ENCODE results near the gene MAMDC2. TPM values are rescaled to one million over a fixed set of nuclear protein-coding genes. Genes with fewer than 3 reads are reported as not detected.

MAMDC2 gene
- total and polyA plus RNA-seq, 2 of the 4 experiments (the other 2 are of a cell fraction) = 5.0 to 5.2 TPM

- H2AK9ac ChIP-seq (replicated peaks; ENCODE audit: low read depth, low read length, poor library complexity) = no peak overlapping the region
- H3K79me1 ChIP-seq (ENCODE audit: low read depth in 1 of 2, low read length in 2 of 2) = peaks cover 0 to 6% of the 10 kb centered on the region in 2 experiments; a peak in 2 of 4 replicates
- no peak overlapping the region for H3K9ac ChIP-seq (ENCODE audit: low read depth, low read length)
- no TSS peak for BruUV-seq (replicated peaks)
- no peak overlapping the region for H4K8ac ChIP-seq (ENCODE audit: low read depth in 2 of 2, low read length in 2 of 2)
- in situ Hi-C loops (cut with MboI; ENCODE audit: low sequenced_read_pairs) (no loop called here), intact Hi-C loops (cut with micrococcal nuclease) (no loop called here), dilution Hi-C loops (cut with HindIII; ENCODE audit: low sequenced_read_pairs, unreplicated experiment) (no loop called here)
- H3K18ac ChIP-seq (ENCODE audit: low read depth, low read length) = no peak overlapping the region
- ATAC-seq (ENCODE audit: low read depth) = peak; percentile 85
- ChIA-PET CTCF (interaction anchor here (0.8 kb wide), 1 partner anchor 58 kb away, joined by 3 read pairs; no protein-coding TSS in a partner anchor), POLR2A (ENCODE audit: unreplicated experiment) (no interaction called here)
- no peak overlapping the region for H3K27ac ChIP-seq (ENCODE audit: insufficient read depth, low read length)
- no peak overlapping the region for H3K4me3 ChIP-seq (ENCODE audit: insufficient read depth, low read depth, low read length)
- H4K5ac ChIP-seq (ENCODE audit: low read depth, low read length) = no peak overlapping the region
- H2BK15ac ChIP-seq (ENCODE audit: low read depth, low read length) = no peak overlapping the region
- no peak overlapping the region for H2BK120ac ChIP-seq (ENCODE audit: low read depth, low read length)
- H3K9me1 ChIP-seq (ENCODE audit: insufficient read depth, low read length) = 0 out of 2 replicates have a peak, but pooled peaks cover 9% of the 10 kb centered on the region
- no peaks in the 10 kb centered on the region for H4K20me1 ChIP-seq (ENCODE audit: insufficient read depth, low read length)
- H2BK5ac ChIP-seq (ENCODE audit: low read depth, low read length, poor library complexity, severe bottlenecking) = no peak overlapping the region
- H3K4ac ChIP-seq (ENCODE audit: low read depth, low read length) = no peak overlapping the region
- H3K36me3 ChIP-seq (ENCODE audit: control insufficient read depth, insufficient read depth, low read length) = no peaks in the 10 kb centered on the region
- H3K23ac ChIP-seq (ENCODE audit: low read depth, low read length) = no peak overlapping the region
- no peak overlapping the region for H4K91ac ChIP-seq (ENCODE audit: insufficient read depth, low read depth, low read length)
- no peak overlapping the region for H2BK20ac ChIP-seq (ENCODE audit: low read depth, low read length)
- H3K56ac ChIP-seq (ENCODE audit: extremely low read depth, insufficient read depth, low read length) = no peak overlapping the region
- H3K4me2 ChIP-seq (ENCODE audit: low read depth, low read length) = no peak overlapping the region
- DNase-seq = peak; percentile 87
- H3K4me1 ChIP-seq (ENCODE audit: control insufficient read depth, insufficient read depth, low read length) = peaks cover 2% of the 10 kb centered on the region
- H2AFZ ChIP-seq (replicated peaks; ENCODE audit: low read length, poor library complexity) = no peak overlapping the region
- no peaks in the 10 kb centered on the region for H3K27me3 ChIP-seq (ENCODE audit: control insufficient read depth, insufficient read depth, low read length)
- no CpG with 5 or more reads among the region's 1 CpG for WGBS, 2 experiments (ENCODE audit: extremely low coverage in 2 of 2, insufficient read length in 1 of 2)
- no peaks in the 10 kb centered on the region for H3K9me3 ChIP-seq (ENCODE audit: control insufficient read depth, insufficient read depth, low read length)
- TF ChIP-seq RFX5 (IDR thresholded peaks at IDR 0.05; ENCODE audit: low read depth, low read length) = no peak
- TF ChIP-seq CTCF (conservative IDR thresholded peaks at IDR 0.05; ENCODE audit: low read depth, low read length) = no peak
- TF ChIP-seq CHD1 (IDR thresholded peaks at IDR 0.05; ENCODE audit: low read depth, low read length) = no peak
- no peak for TF ChIP-seq POLR2A (IDR thresholded peaks at IDR 0.05; ENCODE audit: low read depth, low read length)
- no peak for TF ChIP-seq MAFK (IDR thresholded peaks at IDR 0.05; ENCODE audit: low read depth, low read length)
- no peak for TF ChIP-seq BHLHE40 (IDR thresholded peaks at IDR 0.05; ENCODE audit: low read depth, low read length)
- TF ChIP-seq RCOR1 (IDR thresholded peaks at IDR 0.05; ENCODE audit: insufficient replicate concordance, low read length) = no peak
- TF ChIP-seq RAD21 (IDR thresholded peaks at IDR 0.05; ENCODE audit: low read length) = no peak
- TF ChIP-seq SMC3 (IDR thresholded peaks at IDR 0.05; ENCODE audit: low read depth, low read length) = no peak
- TF ChIP-seq USF2 (IDR thresholded peaks at IDR 0.05; ENCODE audit: low read depth, low read length) = no peak
- TF ChIP-seq NFE2L2 (IDR thresholded peaks at IDR 0.05; ENCODE audit: low read depth, low read length) = no peak
- no peak for TF ChIP-seq ELK1 (IDR thresholded peaks at IDR 0.05; ENCODE audit: borderline replicate concordance, low read depth, low read length)
- TF ChIP-seq MAZ (IDR thresholded peaks at IDR 0.05; ENCODE audit: borderline replicate concordance, low read depth, low read length) = no peak
- TF ChIP-seq MXI1 (IDR thresholded peaks at IDR 0.05; ENCODE audit: borderline replicate concordance, low read depth, low read length) = no peak
- no peak for TF ChIP-seq FOS (IDR thresholded peaks at IDR 0.05; ENCODE audit: low read depth, low read length)
- no peak for TF ChIP-seq CEBPB (IDR thresholded peaks at IDR 0.05; ENCODE audit: low read depth, low read length)
- no peak overlapping the region for H2AK5ac ChIP-seq (ENCODE audit: low read depth, low read length)
- 0 out of 2 replicates have a peak overlapping the region, but pooled peaks have one; percentile 8 for H3K14ac ChIP-seq (replicated peaks; ENCODE audit: low read depth, low read length)
Measured at GRCh38 chr9:70218767-70219166, 175.1 kb downstream of the MAMDC2 start.

Data from IMR-90 (cell line).